ENCODE data around the gene CALD1.

Gene CALD1

GRCh38 chr7:134778941-134779740 is at the start of gene CALD1:
CALD1 (plus strand) TSS chr7:134779634; CDS start chr7:134867734, 88,100 bp downstream.
- DNase-seq (ENCODE audit: low spot score), result peak; percentile 17

GRCh38 chr7:134729895-134730294 is 49.5 kb upstream of the CALD1 start:
- DNase-seq (ENCODE audit: low spot score), result no peak

- DNase-seq (ENCODE audit: low spot score), result no peak
Measured at GRCh38 chr7:134730411-134730829, 49.0 kb upstream of the CALD1 start.

GRCh38 chr7:134731616-134732015 is 47.8 kb upstream of the CALD1 start:
- DNase-seq (ENCODE audit: low spot score), result no peak

- no peak for DNase-seq (ENCODE audit: low spot score)
Measured at GRCh38 chr7:134732728-134733127, 46.7 kb upstream of the CALD1 start.

- DNase-seq (ENCODE audit: low spot score), result no peak
Measured at GRCh38 chr7:134736381-134736780, 43.1 kb upstream of the CALD1 start.

GRCh38 chr7:134737566-134738345 is 41.7 kb upstream of the CALD1 start:
- no peak for DNase-seq (ENCODE audit: low spot score)

- no peak for DNase-seq (ENCODE audit: low spot score)
Measured at GRCh38 chr7:134739362-134739761, 40.1 kb upstream of the CALD1 start.

- DNase-seq (ENCODE audit: low spot score), result no peak
Measured at GRCh38 chr7:134740376-134740775, 39.1 kb upstream of the CALD1 start.

GRCh38 chr7:134741907-134742635 is 37.4 kb upstream of the CALD1 start:
- no peak for DNase-seq (ENCODE audit: low spot score)

GRCh38 chr7:134742688-134743350 is 36.6 kb upstream of the CALD1 start:
- no peak for DNase-seq (ENCODE audit: low spot score)

- no peak for DNase-seq (ENCODE audit: low spot score)
Measured at GRCh38 chr7:134744569-134744968, 34.9 kb upstream of the CALD1 start.

GRCh38 chr7:134747326-134747725 is 32.1 kb upstream of the CALD1 start:
- DNase-seq (ENCODE audit: low spot score), result no peak

- DNase-seq (ENCODE audit: low spot score), result peak; percentile 47
Measured at GRCh38 chr7:134750083-134751062, 29.1 kb upstream of the CALD1 start.

GRCh38 chr7:134752006-134752760 is 27.3 kb upstream of the CALD1 start:
- no peak for DNase-seq (ENCODE audit: low spot score)

- DNase-seq (ENCODE audit: low spot score), result peak; percentile 26
Measured at GRCh38 chr7:134755422-134756022, 23.9 kb upstream of the CALD1 start.

GRCh38 chr7:134757938-134758337 is 21.5 kb upstream of the CALD1 start:
- no peak for DNase-seq (ENCODE audit: low spot score)

GRCh38 chr7:134758981-134759380 is 20.5 kb upstream of the CALD1 start:
- DNase-seq (ENCODE audit: low spot score), result no peak

- DNase-seq (ENCODE audit: low spot score), result no peak
Measured at GRCh38 chr7:134761266-134761665, 18.2 kb upstream of the CALD1 start.

- DNase-seq (ENCODE audit: low spot score), result no peak
Measured at GRCh38 chr7:134763960-134764359, 15.5 kb upstream of the CALD1 start.
